CD14-positive monocyte (primary cell): Measurements from ENCODE around the gene KCNH5. TPM values are rescaled to one million over a fixed set of nuclear protein-coding genes. Genes with fewer than 3 reads are reported as not detected.
"Not testable (repeated sequence)": the region's sequence is repeated elsewhere in the genome, so short reads cannot be mapped to it uniquely, and the experiment has no call there.

Experiments
- DNase-seq, 3 donors: peaks; one replicate each; pipeline ENCODE4 v3.0.0-alpha.2; 2011 to 2022
- H2AFZ ChIP-seq: 2 replicates; pipeline ENCODE4 v1.6.0; 2012; ENCODE audit warnings: mild to moderate bottlenecking, low read depth, low read length, inconsistent platforms; ENCODE audit not compliant: insufficient read depth, poor library complexity, severe bottlenecking
- H3K27ac ChIP-seq, 2 donors: 1 replicate in 1 of 2; 2 replicates in 1 of 2; pipeline ENCODE4 v1.5.1; 2012 to 2013; ENCODE audit warnings: low read length in 2 of 2, control low read depth in 1 of 2, inconsistent platforms in 1 of 2, low read depth in 1 of 2, mild to moderate bottlenecking in 1 of 2
- H3K27me3 ChIP-seq, 2 donors: one replicate each; pipeline versions ENCODE4 v1.6.0 to v1.6.1; 2011 to 2013; ENCODE audit warnings: low read length in 2 of 2; ENCODE audit not compliant: control insufficient read depth in 2 of 2, insufficient read depth in 2 of 2
- H3K36me3 ChIP-seq, 2 donors: replicated peaks in 1 of 2; 1 replicate in 1 of 2; 2 replicates in 1 of 2; pipeline versions ENCODE4 v1.5.1 to v1.6.1; 2012 to 2013; ENCODE audit warnings: low read length in 2 of 2, control low read depth in 1 of 2, inconsistent platforms in 1 of 2, mild to moderate bottlenecking in 1 of 2; ENCODE audit not compliant: insufficient read depth in 2 of 2, control insufficient read depth in 1 of 2
- H3K4me1 ChIP-seq, 2 donors: 1 replicate in 1 of 2; 2 replicates in 1 of 2; pipeline versions ENCODE4 v1.5.1 to v1.6.1; 2012 to 2013; ENCODE audit warnings: low read length in 2 of 2, control low read depth in 1 of 2, inconsistent platforms in 1 of 2, mild to moderate bottlenecking in 1 of 2, moderate library complexity in 1 of 2; ENCODE audit not compliant: insufficient read depth in 2 of 2, control insufficient read depth in 1 of 2
- H3K4me2 ChIP-seq: replicated peaks from 2 replicates; pipeline ENCODE3; 2012; ENCODE audit warnings: low read length, moderate library complexity, mild to moderate bottlenecking; ENCODE audit not compliant: poor library complexity, severe bottlenecking; ENCODE audit errors: extremely low read depth
- H3K4me3 ChIP-seq, 3 experiments: fragments of 200-600 bp in 1 of 3; sonication (generic) in 1 of 3; replicated peaks in 1 of 3; 1 replicate in 2 of 3; 2 replicates in 1 of 3; pipeline ENCODE4 v1.5.1; 2011 to 2013; ENCODE audit warnings: low read length in 3 of 3, mild to moderate bottlenecking in 3 of 3, control low read depth in 2 of 3, low read depth in 2 of 3, inconsistent platforms in 1 of 3, moderate library complexity in 1 of 3
- H3K79me2 ChIP-seq: 2 replicates; pipeline ENCODE4 v1.6.0; 2012; ENCODE audit warnings: mild to moderate bottlenecking, control low read depth, inconsistent platforms, low read length, moderate library complexity; ENCODE audit not compliant: insufficient read depth
- H3K9ac ChIP-seq: 2 replicates; pipeline ENCODE4 v1.6.0; 2017; ENCODE audit warnings: low read length, mild to moderate bottlenecking; ENCODE audit not compliant: insufficient read depth, poor library complexity, severe bottlenecking
- H3K9me3 ChIP-seq, 2 donors: replicated peaks in 1 of 2; 1 replicate in 1 of 2; 2 replicates in 1 of 2; pipeline versions ENCODE4 v1.5.1 to v1.6.1; 2012 to 2013; ENCODE audit warnings: low read length in 2 of 2, control low read depth in 1 of 2; ENCODE audit not compliant: control insufficient read depth in 1 of 2, insufficient read depth in 1 of 2
- H4K20me1 ChIP-seq: 2 replicates; pipeline ENCODE4 v1.6.0; 2012; ENCODE audit warnings: mild to moderate bottlenecking, low read length, control low read depth, moderate library complexity; ENCODE audit not compliant: insufficient read depth
- H3K27ac Mint-ChIP-seq, 7 donors: one replicate each; pipeline ENCODE4 v1.8.0; 2020; ENCODE audit warnings: mild to moderate bottlenecking in 7 of 7, mixed read lengths in 7 of 7, moderate library complexity in 6 of 7, inconsistent platforms in 2 of 7
- H3K27me3 Mint-ChIP-seq, 3 donors: one replicate each; pipeline ENCODE4 v1.8.0; 2021 to 2022; ENCODE audit warnings: low read depth in 3 of 3, mild to moderate bottlenecking in 3 of 3, mixed read lengths in 3 of 3, moderate library complexity in 3 of 3, inconsistent platforms in 1 of 3
- H3K36me3 Mint-ChIP-seq, 2 donors: one replicate each; pipeline ENCODE4 v1.8.0; 2020; ENCODE audit warnings: mixed read lengths in 2 of 2, inconsistent platforms in 1 of 2, mild to moderate bottlenecking in 1 of 2
- H3K4me1 Mint-ChIP-seq: one replicate; pipeline ENCODE4 v1.8.0; 2020; ENCODE audit warnings: mild to moderate bottlenecking, mixed read lengths
- H3K4me3 Mint-ChIP-seq, 2 donors: one replicate each; pipeline ENCODE4 v1.8.0; 2020; ENCODE audit warnings: mild to moderate bottlenecking in 2 of 2, mixed read lengths in 2 of 2, moderate library complexity in 1 of 2
- H3K9me3 Mint-ChIP-seq, 7 donors: one replicate each; pipeline ENCODE4 v1.8.0; 2020 to 2022; ENCODE audit warnings: mixed read lengths in 7 of 7, mild to moderate bottlenecking in 6 of 7, moderate library complexity in 6 of 7, inconsistent platforms in 2 of 7
- WGBS: methylation state at CpG from one replicate; pipeline ENCODE4 v1.1.5; 2013; ENCODE audit warnings: missing lambda C conversion rate; ENCODE audit not compliant: insufficient coverage; 5-methylcytosine and 5-hydroxymethylcytosine counted together
- intact Hi-C, 2 donors: fragments of 100-400 bp; cut with micrococcal nuclease; formaldehyde crosslinking; loops; one replicate each; pipeline versions ENCODE4 v1.15.0 to v1.15.1; 2023
- polyA plus RNA-seq, 3 donors: library from polyadenylated mRNA; depleted of rRNA in 1 of 3; unstranded in 2 of 3; stranded (reverse) in 1 of 3; fragments of 300-500 nt in 2 of 3; fragments of >200 nt in 1 of 3; fragmentation: Illumina TruSeq in 2 of 3; gene quantifications; 1 replicate in 2 of 3; 2 replicates in 1 of 3; pipeline ENCODE4 v1.2.3, GENCODE V29; 2012 to 2021
- TF ChIP-seq, protein P1 (sequence below): fragments of 200-600 bp; IDR thresholded peaks from one replicate; pipeline ENCODE4 v1.8.0; 2022; ENCODE audit warnings: antibody characterized with exemption, mild to moderate bottlenecking

KCNH5 gene
- polyA plus RNA-seq, 3 donors: not detected

DNA sequence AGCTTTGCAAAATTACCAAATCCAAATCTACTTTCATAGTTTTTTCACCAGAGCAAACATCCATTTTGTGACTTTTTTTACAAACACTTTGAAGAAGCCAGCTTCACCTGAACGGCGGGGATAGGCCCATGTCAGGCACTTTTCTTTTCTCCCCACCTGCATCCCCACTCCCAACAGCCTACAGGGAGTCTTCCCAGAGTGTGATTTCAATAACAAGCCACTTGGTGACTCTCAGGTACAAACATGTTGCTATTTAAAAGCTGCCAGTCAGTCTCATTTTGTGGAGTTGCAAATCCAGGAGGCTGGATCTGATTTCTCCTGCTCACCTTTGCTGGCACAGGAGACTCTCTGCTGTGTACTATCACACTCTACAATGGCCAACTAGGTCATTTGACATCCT, 285.5 kb downstream of the KCNH5 start:
- Histone ChIP-seq H2AFZ (no peak overlapping the region), H3K9ac (no peak overlapping the region)
- 50% methylated on average over 2 of the region's 2 CpGs for WGBS

DNA sequence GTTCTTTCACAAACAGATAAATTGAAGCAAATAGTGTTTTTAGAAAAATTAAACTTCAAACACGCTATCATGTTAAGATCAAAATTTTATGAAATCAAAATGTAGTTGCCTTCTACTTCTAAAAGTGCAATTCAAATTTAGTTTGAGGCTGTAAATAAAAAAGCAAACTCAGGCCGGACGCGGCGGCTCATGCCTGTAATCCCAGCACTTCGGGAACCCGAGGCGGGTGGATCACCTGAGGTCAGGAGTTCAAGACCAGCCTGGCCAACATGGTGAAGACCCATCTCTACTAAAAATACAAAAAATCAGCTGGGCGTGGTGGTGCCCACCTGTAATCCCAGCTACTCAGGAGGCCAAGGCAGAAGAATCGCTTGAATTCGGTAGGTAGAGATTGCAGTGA, 298.4 kb downstream of the KCNH5 start:
- H3K4me1 ChIP-seq, H3K4me3 Mint-ChIP-seq, H3K4me1 Mint-ChIP-seq, intact Hi-C loops, H3K27me3 Mint-ChIP-seq, H3K36me3 Mint-ChIP-seq, DNase-seq, H3K4me3 ChIP-seq, H3K27ac ChIP-seq, H3K9ac ChIP-seq, H3K36me3 ChIP-seq, H3K9me3 ChIP-seq, H2AFZ ChIP-seq, H3K4me2 ChIP-seq, H3K27me3 ChIP-seq, H3K27ac Mint-ChIP-seq, H3K79me2 ChIP-seq, H4K20me1 ChIP-seq: not testable (repeated sequence)
- WGBS: 97% methylated on average over 10 of the region's 11 CpGs
- H3K9me3 Mint-ChIP-seq: peaks cover 0 to 19% (median under 1%) of the 10 kb centered on the region in 7 donors

More for the DNA sequence above, 285.5 kb downstream of the KCNH5 start:
- no peaks in the 10 kb centered on the region for H3K36me3 ChIP-seq
- Mint-ChIP-seq H3K4me3 (no peak overlapping the region), H3K27ac (no peak overlapping the region), H3K4me1 (no peaks in the 10 kb centered on the region), H3K9me3 (peaks cover 4 to 16% (median 10%) of the 10 kb centered on the region in 7 donors), H3K36me3 (no peaks in the 10 kb centered on the region), H3K27me3 (peaks cover 0 to 1% (median 0%) of the 10 kb centered on the region in 3 donors)
- H3K4me2 ChIP-seq: no peak overlapping the region
- no peak overlapping the region for H3K27ac ChIP-seq
- no peaks in the 10 kb centered on the region for H4K20me1 ChIP-seq
- H3K79me2 ChIP-seq: no peaks in the 10 kb centered on the region
- TF ChIP-seq, protein P1, sequence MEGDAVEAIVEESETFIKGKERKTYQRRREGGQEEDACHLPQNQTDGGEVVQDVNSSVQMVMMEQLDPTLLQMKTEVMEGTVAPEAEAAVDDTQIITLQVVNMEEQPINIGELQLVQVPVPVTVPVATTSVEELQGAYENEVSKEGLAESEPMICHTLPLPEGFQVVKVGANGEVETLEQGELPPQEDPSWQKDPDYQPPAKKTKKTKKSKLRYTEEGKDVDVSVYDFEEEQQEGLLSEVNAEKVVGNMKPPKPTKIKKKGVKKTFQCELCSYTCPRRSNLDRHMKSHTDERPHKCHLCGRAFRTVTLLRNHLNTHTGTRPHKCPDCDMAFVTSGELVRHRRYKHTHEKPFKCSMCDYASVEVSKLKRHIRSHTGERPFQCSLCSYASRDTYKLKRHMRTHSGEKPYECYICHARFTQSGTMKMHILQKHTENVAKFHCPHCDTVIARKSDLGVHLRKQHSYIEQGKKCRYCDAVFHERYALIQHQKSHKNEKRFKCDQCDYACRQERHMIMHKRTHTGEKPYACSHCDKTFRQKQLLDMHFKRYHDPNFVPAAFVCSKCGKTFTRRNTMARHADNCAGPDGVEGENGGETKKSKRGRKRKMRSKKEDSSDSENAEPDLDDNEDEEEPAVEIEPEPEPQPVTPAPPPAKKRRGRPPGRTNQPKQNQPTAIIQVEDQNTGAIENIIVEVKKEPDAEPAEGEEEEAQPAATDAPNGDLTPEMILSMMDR: no peak
- DNase-seq: no peak
- peaks cover 15 to 20% of the 10 kb centered on the region in 2 donors for H3K9me3 ChIP-seq
- intact Hi-C loops: no loop called here
- H3K4me1 ChIP-seq: no peaks in the 10 kb centered on the region
- no peak overlapping the region for H3K4me3 ChIP-seq
- H3K27me3 ChIP-seq: no peaks in the 10 kb centered on the region
